Lung microvascular endothelial cell (primary cell): ENCODE results near the gene C1orf159. TPM values are rescaled to one million over a fixed set of nuclear protein-coding genes. Genes with fewer than 3 reads are reported as not detected.
"Not testable (repeated sequence)": the region's sequence is repeated elsewhere in the genome, so short reads cannot be mapped to it uniquely, and the experiment has no call there.

Experiments used
- DNase-seq, 2 donors: peaks; one replicate each; pipeline versions ENCODE4 v3.0.0 to v3.0.0-alpha.2; 2010; ENCODE audit warnings: low read depth in 2 of 2
- total RNA-seq: library from RNA; depleted of rRNA; stranded (reverse); fragments of >200 nt; gene quantifications from 2 replicates; pipeline ENCODE4 v1.2.1, GENCODE V29; 2014

The C1orf159 gene
- total RNA-seq, 1 donor from 2014 or later, result 4.8 TPM

DNA sequence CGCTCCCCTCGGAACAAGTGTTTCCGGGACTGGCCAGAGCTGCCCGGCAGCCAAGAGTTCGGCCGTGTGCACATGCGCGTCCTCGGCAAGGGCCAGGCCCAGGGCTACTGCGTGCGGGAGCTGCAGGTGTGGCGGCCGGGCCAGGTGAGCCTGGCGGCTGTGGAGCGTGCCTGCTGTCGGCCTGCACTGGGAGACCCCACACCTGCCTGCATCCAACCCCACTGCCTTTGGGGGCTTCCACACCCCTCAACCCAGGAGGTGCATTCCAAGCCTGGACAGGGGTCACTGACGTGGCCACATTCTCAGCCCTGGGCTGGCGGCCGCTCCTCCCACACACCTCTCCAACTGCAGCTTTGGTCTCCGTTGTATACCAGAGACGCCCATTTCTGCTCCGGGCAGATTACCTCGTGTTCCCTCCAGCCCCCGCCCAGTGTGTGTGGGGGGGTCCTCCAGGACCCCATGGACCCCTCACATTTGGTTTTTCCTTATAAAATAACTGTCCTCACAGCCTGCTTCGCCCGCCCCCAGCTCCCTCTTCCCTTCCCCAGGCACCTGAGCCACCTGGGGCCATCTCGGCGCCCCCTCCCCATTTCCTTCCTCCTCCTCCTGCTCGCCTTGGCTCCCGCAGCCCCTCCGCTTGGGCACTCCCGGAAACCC lies 47.9 kb downstream of the C1orf159 start:
- DNase-seq, result no peak

DNA sequence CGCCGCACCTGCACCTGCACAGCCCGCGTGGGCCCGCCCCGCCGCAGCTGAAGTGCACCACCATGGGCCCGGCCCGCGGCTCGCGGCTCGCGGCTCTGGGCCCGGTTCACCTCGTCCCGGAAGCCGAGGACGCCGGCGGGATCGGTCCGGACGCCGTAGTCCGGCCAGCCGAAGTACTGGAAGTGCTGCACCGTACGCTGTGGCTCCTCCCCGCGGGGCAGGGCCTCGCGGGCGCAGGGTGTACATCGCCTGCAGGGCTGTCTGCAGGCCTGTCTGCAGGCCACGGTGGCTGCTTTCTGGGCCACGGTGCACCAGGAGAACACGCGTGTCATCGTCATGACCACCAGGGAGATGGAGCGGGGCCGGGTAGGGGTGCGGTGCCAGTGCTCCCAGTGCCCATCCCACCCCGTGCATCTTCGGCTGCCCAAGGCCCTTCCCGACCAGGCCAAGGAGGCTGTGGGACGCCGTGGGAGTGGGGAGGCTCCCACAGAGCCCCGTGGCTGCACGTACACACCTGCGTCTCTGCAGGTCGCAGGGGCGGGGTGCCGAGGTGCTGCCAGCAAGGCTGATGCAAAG lies 48.5 kb downstream of the C1orf159 start:
- DNase-seq, result no peak

DNA sequence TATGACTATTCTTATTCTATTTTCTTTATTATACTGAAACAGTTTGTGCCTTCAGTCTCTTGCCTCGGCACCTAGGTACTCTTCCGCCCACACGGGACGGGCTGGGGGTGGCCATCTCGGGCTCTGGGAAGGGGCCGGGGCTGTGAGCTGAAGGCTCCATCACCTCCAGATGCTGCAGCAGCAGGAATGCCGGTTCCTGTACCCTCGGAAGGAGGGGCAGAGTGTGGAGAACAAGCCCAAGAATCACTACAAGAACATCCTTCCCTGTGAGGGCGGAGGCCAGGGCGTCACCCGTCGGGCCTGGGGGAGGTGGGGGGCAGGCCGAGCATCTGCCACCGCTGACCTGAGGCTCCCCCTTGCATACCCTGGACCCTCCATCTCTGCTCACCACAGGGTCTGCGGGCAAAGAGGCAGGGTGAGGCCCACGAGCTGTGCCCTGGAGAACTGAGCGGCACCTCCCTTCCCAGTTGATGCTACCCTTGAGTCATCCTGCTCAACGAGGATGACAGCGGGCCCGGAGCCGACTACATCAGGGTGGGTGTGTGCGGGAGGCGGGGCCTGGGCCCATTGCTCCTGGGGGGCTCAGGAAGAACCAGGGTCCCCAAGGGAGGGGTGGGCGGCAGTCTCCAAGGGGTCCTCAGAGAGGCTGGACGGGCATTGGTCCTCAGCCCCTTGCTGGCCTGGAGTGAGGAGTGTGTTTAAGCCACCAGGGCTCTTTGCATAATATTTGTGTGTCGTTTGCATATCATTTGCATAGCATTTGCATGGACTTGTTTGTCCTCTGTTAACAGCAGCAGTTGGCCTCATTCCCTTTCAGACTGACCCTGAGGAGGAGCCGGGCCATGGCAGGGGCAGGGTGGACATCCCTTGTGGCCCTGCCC lies 49.2 kb downstream of the C1orf159 start:
- DNase-seq, result no peak

DNA sequence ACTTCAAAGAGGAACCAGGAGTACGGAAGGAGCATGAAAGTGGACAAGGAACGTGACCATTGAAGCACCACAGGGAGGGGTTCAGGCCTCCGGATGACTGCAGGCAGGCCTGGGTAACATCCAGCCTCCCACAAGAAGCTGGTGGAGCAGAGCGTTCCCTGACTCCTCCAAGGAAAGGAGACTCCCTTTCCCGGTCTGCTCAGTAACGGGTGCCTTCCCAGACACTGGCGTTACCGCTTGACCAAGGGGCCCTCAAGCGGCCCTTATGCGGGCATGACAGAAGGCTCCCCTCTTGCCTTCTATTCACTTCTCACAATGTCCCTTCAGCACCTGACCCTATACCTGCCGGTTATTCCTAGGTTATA lies 50.0 kb downstream of the C1orf159 start:
- not testable (repeated sequence) for DNase-seq

DNA sequence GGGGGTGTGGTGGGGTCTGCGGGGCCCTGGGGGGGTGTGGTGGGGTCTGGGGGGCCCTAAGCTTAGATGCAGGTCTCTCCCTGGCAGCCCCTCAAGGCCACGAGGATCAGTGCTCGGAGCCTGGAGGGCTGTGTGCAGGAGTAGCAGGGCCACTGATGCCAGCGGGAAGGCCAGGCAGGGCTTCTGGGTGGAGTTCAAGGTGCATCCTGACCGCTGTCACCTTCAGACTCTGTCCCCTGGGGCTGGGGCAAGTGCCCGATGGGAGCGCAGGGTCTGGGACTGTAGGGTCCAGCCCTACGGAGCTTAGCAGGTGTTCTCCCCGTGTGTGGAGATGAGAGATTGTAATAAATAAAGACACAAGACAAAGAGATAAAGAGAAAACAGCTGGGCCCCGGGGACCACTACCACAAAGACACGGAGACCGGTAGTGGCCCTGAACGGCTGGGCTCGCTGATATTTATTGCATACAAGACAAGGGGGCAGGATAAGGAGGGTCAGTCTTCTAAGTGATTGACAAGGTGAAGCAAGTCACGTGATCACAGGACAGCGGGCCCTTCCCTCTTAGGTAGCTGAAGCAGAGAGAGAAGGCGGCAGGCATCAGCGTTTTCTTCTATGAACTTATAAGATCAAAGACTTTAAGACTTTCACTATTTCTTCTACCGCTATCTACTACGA lies 50.5 kb downstream of the C1orf159 start:
- DNase-seq, result no peak

DNA sequence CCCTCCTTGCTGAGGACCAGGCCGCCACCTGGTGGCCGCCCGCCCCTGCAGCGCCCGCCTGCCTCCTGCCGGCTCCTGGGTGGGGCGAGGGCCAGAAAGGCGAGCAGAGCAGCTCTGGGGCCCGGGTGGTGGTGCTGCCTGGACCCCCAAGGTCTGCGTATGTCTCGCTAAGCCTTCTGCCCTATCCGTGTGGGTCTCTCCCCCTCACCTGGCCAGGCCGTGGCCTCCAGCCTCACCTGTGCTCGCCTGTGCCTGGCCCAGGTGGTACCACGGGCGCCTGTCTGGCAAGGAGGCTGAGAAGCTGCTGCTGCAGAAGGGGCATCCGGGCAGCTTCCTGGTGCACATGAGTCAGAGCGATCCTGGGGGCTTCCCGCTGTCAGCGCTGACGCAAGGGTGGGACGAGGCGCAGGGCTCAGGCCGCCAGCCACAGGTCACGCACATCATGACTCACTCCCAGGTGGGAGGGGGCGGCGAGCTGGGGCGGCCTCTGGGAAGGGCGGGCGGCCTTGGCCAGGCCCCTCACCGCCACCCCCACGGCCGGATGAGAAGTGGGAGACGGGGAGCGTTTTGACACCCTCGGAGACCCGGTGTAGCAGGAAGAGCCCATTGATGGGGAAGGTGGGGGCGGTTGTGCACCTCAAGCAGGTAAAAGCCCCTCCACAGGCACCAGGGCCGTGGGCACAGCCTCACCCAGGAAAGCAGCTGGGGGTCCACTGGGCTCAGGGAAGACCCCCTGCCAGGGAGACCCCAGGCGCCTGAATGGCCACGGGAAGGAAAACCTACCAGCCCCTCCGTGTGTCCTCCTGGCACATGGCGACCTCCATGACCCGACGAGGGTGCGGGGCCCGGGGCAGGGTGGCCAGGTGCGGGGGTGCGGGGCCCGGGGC lies 51.7 kb downstream of the C1orf159 start:
- peak; percentile 73 to 85 for DNase-seq

DNA sequence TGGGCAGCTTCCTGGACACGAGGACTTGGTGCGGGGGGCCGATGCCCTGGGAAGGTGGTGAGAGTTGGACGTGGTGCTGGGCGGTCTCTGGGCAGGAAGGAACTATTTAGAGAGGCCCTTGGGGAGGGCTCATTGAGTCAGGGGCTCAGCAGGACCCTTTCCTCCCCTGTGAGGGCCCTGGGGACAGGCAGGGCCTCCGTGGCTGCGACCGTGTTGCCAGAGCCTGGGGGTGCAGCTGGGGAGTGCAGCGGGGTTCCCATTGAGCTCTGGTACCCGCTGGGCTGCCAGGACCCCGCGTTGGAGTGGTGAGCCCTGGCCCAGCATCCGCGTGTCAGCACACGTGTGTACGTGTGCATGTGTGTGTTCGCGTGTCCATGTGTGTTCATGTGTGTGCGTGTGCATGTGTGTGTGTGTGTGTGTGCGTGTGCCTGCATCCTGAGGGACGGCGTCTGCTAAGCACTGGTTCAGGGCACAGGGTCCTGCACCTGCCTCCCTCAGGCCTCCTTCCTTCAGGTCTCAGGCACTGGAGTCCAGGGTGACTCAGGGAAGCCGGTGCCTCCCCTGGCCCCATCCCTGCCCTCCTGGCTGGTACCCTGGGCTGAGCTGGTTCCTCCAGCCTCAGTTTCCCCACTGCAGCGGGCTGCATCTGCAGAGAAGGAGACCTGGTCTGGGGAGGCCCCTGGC lies 52.5 kb downstream of the C1orf159 start:
- DNase-seq, result no peak

DNA sequence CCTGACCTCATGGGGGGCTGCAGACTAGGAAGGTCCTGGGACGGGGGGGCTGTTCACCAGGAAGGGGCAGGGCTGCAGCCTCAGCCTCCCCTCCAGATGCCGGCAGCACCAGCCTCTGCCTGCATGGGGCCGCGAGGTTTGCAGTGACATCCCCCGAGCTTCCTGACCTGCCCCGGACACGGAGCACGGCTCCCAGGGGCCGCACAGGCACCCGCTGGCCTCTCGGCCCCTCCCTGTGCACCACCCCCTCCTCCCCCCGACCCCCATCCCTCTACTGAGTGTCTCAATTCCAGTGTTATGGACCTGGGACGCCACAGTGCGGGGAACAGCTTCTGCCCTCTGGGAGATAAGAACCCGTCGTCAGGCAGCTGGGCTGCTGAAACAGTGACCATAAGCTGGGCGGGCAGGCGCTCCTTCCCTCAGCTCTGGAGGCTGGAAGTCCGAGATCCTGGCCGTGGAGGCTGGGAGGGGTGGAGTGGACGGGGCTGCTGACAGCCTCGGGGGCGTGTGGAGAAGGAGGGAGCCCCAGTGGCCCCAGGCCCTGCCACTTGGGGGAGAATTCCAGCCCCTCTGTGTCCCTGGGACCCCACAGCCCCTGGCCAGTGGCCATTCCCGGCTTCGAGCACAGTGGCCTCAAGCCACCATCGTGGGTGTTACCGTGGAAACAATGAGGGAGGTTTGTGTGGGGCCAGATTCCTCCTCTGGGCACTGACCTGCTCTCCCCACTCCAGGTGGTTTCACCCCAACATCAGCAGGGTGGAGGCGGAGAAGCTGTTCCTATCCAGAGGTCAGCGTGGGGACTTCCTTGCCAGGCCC lies 53.3 kb downstream of the C1orf159 start:
- DNase-seq, result no peak

DNA sequence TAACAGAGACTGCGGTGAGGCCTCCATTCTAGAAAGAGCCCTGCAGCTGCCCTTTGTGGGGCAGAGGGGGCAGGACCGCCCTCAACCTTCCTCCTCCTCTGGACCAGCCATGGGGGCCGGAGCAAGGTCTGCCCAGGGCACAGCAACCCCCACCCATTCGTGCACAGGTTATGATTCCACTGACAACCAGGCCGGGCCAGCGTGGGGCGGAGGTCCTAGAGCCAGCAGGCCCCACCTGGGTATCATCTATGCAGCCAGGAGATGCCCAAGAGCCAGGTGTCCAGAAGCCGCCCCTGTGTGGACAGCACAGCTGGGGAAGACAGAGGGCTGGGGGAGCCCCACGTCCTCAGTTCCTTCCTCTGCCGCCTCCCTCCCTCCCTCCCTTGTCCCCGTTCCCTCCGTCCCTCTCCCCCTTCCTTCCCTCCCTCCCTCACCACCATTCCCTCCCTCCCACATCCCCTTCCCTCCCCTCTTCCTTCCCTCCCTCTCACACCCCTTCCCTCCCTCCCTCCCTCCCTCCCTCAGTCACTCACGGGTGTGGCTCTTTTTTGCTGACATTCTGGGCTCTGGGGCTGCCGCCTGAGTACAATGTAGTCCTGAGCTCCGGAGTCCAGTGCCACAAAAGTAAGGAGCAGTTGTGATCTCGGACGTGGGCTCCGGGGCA lies 54.1 kb downstream of the C1orf159 start:
- DNase-seq, result no peak

DNA sequence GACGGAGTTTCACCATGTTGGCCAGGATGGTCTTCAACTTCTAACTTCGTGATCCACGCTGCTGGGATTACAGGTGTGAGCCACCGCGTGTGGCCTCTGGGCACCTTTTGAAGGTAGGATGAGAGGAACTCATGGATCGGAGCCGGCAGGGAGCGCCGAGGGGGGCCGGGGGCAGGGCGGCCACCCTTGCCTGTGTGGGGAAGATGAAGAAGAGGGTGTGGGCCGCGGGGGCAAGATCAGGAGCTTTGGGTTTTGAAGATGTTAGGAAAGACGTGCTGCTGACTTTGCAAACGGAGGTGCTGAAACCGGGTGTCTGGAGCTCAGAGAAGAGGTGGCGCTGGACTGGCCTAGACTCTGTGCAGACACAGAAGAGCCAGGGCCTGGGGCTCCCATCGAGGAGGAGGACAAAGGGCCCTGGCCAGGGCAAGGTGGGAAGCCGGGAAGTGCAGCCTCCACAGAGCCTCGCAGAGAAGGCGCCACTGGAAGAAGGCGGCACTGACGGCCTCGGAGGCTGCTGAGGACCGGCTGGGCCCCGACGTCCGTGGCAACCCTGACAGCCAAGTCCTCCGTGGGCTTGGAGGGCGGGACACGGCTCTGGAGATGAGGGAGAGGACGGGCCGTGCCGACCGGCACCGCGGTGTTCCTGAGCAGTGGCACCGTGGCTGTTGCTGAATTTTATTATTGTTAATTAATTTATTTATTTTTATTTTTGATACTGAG lies 55.4 kb downstream of the C1orf159 start:
- no peak for DNase-seq

DNA sequence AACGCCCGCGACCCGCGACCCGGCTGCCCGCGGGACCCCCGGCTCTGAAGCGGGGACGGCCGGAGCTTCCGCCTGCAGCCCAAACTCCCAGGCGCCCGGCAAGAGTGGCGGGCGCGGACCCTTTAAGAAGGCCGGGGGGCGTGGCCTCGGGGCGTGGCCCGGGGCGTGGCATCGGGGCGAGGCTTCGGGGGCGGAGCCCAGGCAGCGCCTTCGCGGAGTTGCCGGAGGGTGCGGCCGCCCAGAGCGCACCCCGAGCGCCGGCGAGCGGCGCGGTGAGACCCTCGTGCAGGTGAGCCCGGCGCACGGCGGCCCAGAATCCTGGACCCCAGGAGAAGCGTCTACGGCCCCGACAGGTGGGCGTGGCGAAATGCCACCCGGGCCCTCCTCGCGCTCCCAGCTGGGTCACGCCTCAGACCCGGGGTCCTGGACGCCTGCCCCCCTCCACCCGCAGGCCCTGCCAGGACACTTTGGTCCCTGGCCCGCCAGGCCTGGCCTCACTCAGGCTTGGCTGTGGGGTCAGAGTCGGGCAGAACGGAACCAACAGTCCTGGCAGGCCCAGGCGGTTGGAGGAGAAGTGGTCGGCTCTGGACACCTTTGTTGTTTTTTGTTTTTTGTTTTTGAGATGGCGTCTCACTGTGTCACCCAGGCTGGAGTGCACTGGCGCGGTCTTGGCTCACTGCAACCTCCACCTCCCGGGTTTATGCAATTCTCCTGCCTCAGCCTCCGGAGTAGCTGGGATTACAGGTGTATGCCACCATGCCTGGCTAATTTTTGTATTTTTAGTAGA lies 56.2 kb downstream of the C1orf159 start:
- peak; percentile 62 to 66 for DNase-seq

DNA sequence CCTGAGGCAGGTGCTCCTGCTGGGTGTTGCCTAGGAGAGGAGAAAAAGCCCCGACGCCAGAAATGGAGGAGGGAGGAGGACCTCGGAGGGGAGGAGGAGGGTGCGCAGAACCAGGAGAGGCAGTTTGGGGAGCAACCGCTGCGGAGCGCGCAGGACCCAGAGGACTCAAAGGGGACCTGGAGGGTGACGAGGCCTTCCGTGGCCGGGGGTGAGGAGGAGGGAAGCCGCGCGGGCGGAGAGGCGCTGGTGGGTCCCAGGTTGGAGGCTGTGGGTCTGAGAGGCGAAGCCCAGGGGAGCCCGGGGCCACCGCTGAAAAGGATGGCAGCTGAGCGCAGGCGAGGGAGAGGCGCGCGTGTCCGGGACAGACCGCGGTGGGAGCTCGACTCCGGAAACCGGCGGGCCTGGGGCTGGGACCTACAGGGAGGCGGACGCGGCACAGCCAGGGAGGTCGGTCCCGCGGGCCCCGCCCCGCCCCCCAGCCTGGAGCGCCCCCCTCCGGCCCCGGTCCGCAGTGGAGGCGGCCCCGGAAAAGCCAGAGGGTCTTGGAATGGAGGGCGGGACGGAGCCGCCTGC lies 56.9 kb downstream of the C1orf159 start:
- DNase-seq, result peak in 1 of 2 donors; percentile 21

DNA sequence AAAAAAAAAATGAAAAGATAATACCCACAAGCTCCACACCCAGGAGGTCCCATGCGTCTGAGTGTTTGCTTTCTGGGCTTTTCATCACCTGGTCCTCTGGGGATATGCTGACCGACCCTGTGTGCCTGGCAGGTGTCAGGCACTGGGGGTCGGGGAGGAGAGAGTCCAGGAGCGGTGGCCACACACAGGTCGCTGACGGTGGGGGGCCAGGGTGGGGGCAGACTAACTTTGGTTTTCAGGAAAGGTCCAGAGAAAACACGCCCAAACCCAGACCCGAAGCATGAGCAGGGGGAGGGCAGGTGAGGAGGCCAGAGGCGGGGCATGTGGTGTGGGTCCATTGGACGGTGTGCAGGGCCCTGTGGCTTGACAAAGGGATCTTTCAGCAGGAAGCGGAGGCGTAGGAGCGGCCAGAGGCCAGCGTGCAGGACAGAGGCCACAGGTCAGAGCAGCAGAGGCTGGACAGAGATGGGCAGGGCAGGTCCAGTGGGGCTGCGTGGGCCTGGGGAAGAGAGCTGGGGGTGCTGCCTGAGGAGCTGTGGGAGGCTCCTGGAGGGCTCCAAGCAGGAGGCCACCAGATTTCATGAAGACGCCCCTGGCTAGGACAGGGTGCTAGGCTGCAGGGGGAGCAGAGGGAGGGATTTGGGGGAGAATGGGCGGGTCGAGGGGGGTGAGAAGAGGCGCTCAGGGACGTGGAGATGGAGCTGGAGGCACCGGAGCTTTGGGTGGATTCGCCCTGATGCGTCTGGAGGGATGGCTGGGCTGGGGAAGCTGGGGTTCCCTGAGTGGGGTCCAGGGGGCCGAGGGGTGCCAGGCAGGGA lies 57.6 kb downstream of the C1orf159 start:
- no peak for DNase-seq

DNA sequence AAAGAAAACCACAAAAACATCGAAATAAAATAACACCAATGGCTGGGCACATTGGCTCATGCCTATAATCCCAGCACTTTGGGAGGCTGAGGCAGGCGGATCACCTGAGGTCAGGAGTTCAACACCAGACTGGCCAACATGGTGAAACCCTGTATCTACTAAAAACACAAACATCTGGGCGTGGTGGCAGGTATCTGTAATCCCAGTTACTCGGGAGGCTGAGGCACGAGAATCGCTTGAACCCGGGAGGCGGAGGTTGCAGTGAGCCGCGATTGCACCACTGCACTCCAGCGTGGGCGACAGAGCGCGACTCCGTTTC lies 58.2 kb downstream of the C1orf159 start:
- not testable (repeated sequence) for DNase-seq

DNA sequence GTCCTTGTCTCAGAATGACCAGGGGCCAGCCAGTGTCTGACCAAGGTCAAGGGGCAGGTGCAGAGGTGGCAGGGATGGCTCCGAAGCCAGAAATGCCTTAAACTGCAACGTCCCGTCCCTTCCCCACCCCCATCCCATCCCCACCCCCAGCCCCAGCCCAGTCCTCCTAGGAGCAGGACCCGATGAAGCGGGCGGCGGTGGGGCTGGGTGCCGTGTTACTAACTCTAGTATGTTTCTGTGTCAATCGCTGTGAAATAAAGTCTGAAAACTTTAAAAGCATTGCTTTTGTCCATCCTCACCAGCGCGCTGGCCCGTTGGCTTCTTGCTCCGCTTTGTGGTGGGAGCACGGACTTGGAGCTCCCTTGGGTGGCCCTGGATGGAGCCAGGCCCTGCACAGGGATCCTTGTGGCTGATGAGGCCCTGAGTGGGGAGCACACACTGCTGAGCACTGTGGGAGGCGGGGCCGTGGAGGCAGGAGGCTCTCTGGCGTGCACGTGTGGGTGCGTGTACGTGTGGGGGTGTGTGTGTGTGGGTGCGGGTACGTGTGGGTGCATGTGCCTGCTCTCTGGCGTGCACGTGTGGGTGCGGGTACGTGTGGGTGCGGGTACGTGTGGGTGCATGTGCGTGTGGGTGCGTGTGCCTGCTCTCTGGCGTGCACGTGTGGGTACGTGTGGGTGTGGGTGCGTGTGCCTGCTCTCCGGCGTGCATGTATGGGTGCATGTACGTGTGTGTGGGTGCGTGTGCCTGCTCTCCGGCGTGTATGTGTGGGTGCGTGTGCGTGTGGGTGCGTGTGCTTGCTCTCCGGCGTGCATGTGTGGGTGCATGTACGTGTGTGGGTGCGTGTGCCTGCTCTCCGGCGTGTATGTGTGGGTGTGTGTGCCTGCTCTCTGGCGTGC lies 59.8 kb downstream of the C1orf159 start:
- DNase-seq, result no peak
